Measurements from ENCODE around the gene CDS2.
"Not testable (repeated sequence)": the region's sequence is repeated elsewhere in the genome, so short reads cannot be mapped to it uniquely, and the experiment has no call there.

CDS2 gene

DNA sequence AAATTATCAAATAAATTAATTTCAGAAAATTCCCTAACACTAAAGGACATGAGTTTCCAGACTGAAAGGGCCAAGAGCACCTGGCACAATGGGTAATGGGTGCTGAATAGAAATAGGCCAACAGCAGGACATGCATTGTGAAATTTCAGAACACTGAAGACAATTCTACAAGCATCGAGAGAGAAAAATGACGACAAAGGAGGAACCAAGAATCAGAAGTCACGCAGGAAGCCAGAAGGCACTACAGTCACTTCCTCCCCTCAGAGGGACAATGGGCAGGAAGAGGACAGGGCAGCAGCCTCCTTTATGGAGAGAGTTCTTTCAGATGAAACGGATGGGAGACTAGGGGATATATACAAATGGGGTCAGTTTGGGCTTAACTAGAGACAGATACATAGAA, 36.6 kb upstream of the CDS2 start:
- no peak overlapping the region for H3K4me3 ChIP-seq (replicated peaks in 1 of 2; ENCODE audit: low read depth in 2 of 2, low read length in 2 of 2)
- peak in 1 of 2 donors; percentile 32 for DNase-seq (ENCODE audit: low read depth in 2 of 2)

DNA sequence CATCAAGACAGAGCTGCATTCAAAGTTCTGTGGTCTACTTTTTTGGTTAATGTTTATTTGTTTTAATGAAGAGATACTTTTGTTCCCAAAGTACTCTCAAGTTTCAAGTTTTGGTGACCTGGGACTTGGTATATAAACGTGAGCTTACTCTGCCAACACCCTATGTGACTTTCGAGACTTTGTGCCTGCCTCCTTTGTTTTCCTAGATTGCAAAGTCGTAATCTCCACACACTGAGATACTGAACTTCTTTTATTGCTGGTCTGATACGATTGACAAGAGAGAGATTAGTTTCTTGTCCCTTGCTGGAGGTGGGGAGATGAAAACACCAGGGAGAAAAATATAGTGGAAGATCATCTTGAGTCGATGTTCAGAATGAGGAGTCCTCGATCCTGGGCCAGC, 34.9 kb upstream of the CDS2 start:
- TF ChIP-seq, protein P1, sequence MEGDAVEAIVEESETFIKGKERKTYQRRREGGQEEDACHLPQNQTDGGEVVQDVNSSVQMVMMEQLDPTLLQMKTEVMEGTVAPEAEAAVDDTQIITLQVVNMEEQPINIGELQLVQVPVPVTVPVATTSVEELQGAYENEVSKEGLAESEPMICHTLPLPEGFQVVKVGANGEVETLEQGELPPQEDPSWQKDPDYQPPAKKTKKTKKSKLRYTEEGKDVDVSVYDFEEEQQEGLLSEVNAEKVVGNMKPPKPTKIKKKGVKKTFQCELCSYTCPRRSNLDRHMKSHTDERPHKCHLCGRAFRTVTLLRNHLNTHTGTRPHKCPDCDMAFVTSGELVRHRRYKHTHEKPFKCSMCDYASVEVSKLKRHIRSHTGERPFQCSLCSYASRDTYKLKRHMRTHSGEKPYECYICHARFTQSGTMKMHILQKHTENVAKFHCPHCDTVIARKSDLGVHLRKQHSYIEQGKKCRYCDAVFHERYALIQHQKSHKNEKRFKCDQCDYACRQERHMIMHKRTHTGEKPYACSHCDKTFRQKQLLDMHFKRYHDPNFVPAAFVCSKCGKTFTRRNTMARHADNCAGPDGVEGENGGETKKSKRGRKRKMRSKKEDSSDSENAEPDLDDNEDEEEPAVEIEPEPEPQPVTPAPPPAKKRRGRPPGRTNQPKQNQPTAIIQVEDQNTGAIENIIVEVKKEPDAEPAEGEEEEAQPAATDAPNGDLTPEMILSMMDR (IDR thresholded peaks at IDR 0.05; ENCODE audit: low read depth, low read length): no peak
- no peak for DNase-seq (ENCODE audit: low read depth in 2 of 2)
- no peak overlapping the region for H3K4me3 ChIP-seq (replicated peaks in 1 of 2; ENCODE audit: low read depth in 2 of 2, low read length in 2 of 2)

More for the DNA sequence above, 36.6 kb upstream of the CDS2 start:
- TF ChIP-seq, protein P1 (IDR thresholded peaks at IDR 0.05; ENCODE audit: low read depth, low read length): no peak

DNA sequence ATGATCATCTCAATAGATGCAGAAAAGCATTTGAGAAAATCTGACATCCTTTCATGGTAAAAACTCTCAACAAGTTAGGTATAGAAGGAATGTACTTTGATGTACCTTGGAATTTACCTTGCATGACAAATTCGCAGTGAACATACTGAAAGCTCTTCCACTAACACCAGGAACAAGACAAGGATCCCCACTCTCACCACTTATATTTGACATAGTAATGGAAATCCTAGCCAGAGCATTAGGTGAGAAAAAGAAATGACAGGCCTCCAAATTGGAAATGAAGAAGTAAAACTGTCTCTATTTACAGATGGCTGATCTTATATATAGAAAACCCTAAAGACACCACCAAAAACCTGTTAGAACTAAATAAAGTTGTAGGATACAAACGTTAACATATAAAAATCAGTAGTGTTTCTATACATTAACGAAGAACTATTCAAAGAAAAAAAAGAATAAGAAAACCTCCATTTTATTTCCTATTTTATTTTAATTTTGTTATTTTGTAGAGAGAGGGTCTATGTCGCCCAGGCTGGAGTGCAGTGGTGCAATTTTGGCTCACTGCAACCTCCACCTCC, 34.0 kb upstream of the CDS2 start:
- TF ChIP-seq, protein P1 (IDR thresholded peaks at IDR 0.05; ENCODE audit: low read depth, low read length): no peak
- no peak overlapping the region for H3K4me3 ChIP-seq (replicated peaks in 1 of 2; ENCODE audit: low read depth in 2 of 2, low read length in 2 of 2)
- no peak for DNase-seq (ENCODE audit: low read depth in 2 of 2)

DNA sequence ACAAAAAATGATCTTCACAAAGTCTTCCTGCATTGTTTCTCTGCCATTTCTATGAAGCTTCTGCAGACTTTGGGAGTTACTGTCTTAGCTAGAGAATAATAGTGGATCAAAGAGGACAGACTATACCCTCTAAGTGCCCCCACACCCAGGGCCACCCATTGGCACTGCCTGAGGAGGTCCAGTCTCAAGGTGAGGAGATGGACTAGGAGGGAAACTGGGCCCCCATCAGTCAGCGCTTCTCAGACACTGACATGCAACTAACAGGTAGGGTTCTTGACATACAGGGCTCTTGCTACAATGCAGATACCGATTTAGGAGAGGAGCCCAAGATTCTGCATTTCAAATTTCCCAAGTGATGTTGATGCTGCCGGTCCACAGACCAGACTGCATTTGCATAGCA, 31.4 kb upstream of the CDS2 start:
- DNase-seq (ENCODE audit: low read depth in 2 of 2): no peak
- TF ChIP-seq, protein P1 (IDR thresholded peaks at IDR 0.05; ENCODE audit: low read depth, low read length): no peak
- no peak overlapping the region for H3K4me3 ChIP-seq (replicated peaks in 1 of 2; ENCODE audit: low read depth in 2 of 2, low read length in 2 of 2)

DNA sequence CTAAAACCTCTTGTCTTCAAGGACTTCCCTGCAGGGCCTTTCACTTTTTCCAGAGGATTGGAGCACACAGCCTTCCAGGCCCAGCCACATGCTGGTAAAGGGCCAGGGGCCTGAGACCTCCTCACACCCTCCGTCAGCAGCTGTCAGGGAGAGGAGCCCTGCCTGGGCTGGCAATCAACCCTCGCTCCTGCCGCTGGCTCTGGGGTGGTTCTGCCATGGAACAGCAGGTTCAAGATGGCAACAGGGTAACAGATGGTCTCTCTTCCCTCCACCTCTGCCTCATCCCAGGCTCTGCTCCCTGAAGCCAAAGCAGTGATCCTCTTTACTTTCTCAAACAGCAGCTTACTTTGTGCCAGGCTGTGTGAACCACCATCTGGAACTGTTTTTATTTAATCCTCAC, 30.9 kb upstream of the CDS2 start:
- no peak overlapping the region for H3K4me3 ChIP-seq (replicated peaks in 1 of 2; ENCODE audit: low read depth in 2 of 2, low read length in 2 of 2)
- TF ChIP-seq, protein P1 (IDR thresholded peaks at IDR 0.05; ENCODE audit: low read depth, low read length): no peak
- no peak for DNase-seq (ENCODE audit: low read depth in 2 of 2)

DNA sequence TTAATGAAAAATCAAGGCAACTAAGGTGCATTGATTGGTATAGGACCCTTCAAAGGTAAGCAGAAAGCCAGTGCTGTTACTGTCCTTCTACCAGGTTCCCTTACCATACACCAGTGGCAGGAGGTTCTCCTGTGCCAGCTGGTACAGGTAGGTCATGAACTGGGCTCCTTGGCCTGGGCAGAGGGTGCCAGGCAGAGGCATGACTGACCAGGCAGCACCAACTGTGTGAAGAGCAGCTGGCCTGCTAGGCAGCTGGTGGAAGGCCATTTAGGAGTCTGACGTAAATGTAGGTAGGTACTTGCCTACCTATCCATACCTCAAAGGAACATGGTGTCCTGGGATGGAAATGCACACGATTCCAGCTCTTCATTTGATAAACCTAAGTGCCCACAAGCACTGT, 30.3 kb upstream of the CDS2 start:
- TF ChIP-seq, protein P1 (IDR thresholded peaks at IDR 0.05; ENCODE audit: low read depth, low read length): no peak
- no peak overlapping the region for H3K4me3 ChIP-seq (replicated peaks in 1 of 2; ENCODE audit: low read depth in 2 of 2, low read length in 2 of 2)
- DNase-seq (ENCODE audit: low read depth in 2 of 2): no peak

DNA sequence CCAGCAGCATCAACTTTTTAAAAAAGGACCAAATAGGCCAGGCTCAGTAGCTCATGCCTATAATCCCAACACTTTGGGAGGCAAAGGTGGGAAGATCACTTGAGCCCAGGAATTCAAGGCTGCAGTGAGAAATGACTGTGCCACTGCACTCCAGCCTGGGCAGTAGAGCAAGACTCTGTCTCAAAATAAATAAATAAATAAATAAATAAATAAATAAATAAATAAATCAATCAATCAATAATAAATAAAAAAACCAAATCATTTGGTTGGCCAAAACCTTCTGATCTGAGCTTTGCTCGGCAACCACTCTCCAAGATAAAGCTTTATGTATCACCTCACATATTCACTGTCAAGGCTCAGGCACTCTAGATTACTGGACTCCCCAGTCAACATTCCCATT, 27.8 kb upstream of the CDS2 start:
- H3K4me3 ChIP-seq (replicated peaks in 1 of 2; ENCODE audit: low read depth in 2 of 2, low read length in 2 of 2); DNase-seq (ENCODE audit: low read depth in 2 of 2): not testable (repeated sequence)

DNA sequence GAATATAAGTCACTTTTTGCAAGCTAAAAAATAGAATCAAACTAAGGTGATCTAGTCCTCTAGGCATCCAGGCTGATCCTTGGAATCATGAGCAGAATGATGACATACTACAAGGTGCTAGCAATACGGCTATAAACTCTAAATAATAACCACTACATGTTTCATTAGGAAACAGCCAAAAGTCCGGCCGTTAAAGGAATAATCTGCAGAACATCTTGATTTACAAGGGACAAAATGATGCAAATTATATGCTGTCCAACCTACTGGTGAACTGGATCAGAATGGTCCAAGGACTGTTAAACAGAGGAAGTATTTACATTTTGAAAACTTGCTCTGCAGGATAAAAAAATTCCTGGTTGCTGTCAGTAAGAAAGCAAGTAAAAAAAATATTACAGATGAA, 26.9 kb upstream of the CDS2 start:
- DNase-seq (ENCODE audit: low read depth in 2 of 2); H3K4me3 ChIP-seq (replicated peaks in 1 of 2; ENCODE audit: low read depth in 2 of 2, low read length in 2 of 2): not testable (repeated sequence)
